K562 (cell line): ENCODE measurements around the gene IBTK. TPM values are rescaled to one million over a fixed set of nuclear protein-coding genes. Genes with fewer than 3 reads are reported as not detected.

Experiments
- ATAC-seq: fragments of 200-7000 bp; cut with Tn5 transposase; 3 replicates; pipeline ENCODE4 v1.9.1; 2020; ENCODE audit warnings: moderate library complexity
- BruUV-seq: library from RNA; stranded (reverse); fragments of 400-500 nt; replicated peaks from 2 replicates; lab custom pipeline; 2021; lab: Mats Ljungman, UMichigan
- CTCF ChIA-PET: fragments of 300-600 bp; formaldehyde crosslinking; extraction: SDS; loops from one replicate; lab custom pipeline; 2021; ENCODE audit warnings: low intra/inter-chr PET ratio; lab: Yijun Ruan, JAX
- POLR2A ChIA-PET: fragments of 300-600, 350-650 bp; sonication (Branson Sonifier 250); formaldehyde crosslinking; extraction: SDS; loops from one replicate; lab custom pipeline; 2021; ENCODE audit warnings: antibody characterized with exemption, inconsistent platforms; lab: Yijun Ruan, JAX
- DNase-seq, 4 experiments: peaks; one replicate each; pipeline versions ENCODE4 v3.0.0 to v3.0.0-alpha.2; 2011 to 2018; ENCODE audit warnings: low spot score in 3 of 4, mixed read lengths in 3 of 4; ENCODE audit errors: extremely low read depth in 1 of 4
- FAIRE-seq: peaks from 2 replicates; lab custom pipeline; 2011; peaks lifted over from hg19 to GRCh38; lab: Jason Lieb, UNC
- H2AFZ ChIP-seq: 2 replicates; pipeline ENCODE4 v1.6.0; 2011; ENCODE audit warnings: low read depth, low read length, control low read depth, inconsistent platforms
- H3K27ac ChIP-seq: fragments of 200-600 bp; 3 replicates; pipeline ENCODE4 v1.8.0; 2011; ENCODE audit warnings: low read depth, mild to moderate bottlenecking, control low read depth, inconsistent platforms, low read length, moderate library complexity, mixed read lengths; ENCODE audit errors: extremely low read depth
- H3K27me3 ChIP-seq, 2 experiments: fragments of 300-600 bp in 1 of 2; 2 replicates in 1 of 2; 3 replicates in 1 of 2; pipeline versions ENCODE4 v1.6.0 to v1.8.0; 2011; ENCODE audit warnings: inconsistent platforms in 2 of 2, low read length in 2 of 2, mild to moderate bottlenecking in 1 of 2, mixed read lengths in 1 of 2, moderate library complexity in 1 of 2; ENCODE audit not compliant: control insufficient read depth in 2 of 2, insufficient read depth in 2 of 2
- H3K36me3 ChIP-seq: fragments of 300-600 bp; 3 replicates; pipeline ENCODE4 v1.8.0; 2011; ENCODE audit warnings: mild to moderate bottlenecking, low read length, inconsistent platforms; ENCODE audit not compliant: control insufficient read depth, insufficient read depth
- H3K4me1 ChIP-seq, 2 experiments: fragments of 200-600 bp in 1 of 2; replicated peaks in 1 of 2; 2 replicates in 1 of 2; 3 replicates in 1 of 2; pipeline versions ENCODE4 v1.5.1 to v1.8.0; 2011; ENCODE audit warnings: inconsistent platforms in 2 of 2, low read length in 2 of 2, mild to moderate bottlenecking in 1 of 2, mixed read lengths in 1 of 2, moderate library complexity in 1 of 2; ENCODE audit not compliant: control insufficient read depth in 2 of 2, insufficient read depth in 2 of 2
- H3K4me2 ChIP-seq: 2 replicates; pipeline ENCODE4 v1.6.1; 2011; ENCODE audit warnings: low read length, control low read depth, inconsistent platforms, mixed read lengths; ENCODE audit not compliant: insufficient read depth
- H3K4me3 ChIP-seq: fragments of 200-600 bp; sonication (generic), shearing (Covaris generic); 2 replicates; pipeline ENCODE4 v1.5.1; 2016; ENCODE audit warnings: control low read depth, inconsistent platforms
- H3K79me2 ChIP-seq: fragments of 200-600 bp; 3 replicates; pipeline ENCODE4 v1.8.0; 2011; ENCODE audit warnings: low read length, inconsistent platforms; ENCODE audit not compliant: control insufficient read depth, insufficient read depth
- H3K9ac ChIP-seq, 2 experiments: 2 replicates each; pipeline versions ENCODE4 v1.6.0 to v1.6.1; 2011; ENCODE audit warnings: low read depth in 2 of 2, low read length in 2 of 2, control low read depth in 1 of 2, inconsistent platforms in 1 of 2, mild to moderate bottlenecking in 1 of 2, mixed read lengths in 1 of 2; ENCODE audit not compliant: insufficient read depth in 1 of 2
- H3K9me1 ChIP-seq: one replicate; pipeline ENCODE4 v1.6.0; 2011; ENCODE audit warnings: inconsistent platforms, mild to moderate bottlenecking, low read length, moderate library complexity; ENCODE audit not compliant: control insufficient read depth, insufficient read depth
- H3K9me3 ChIP-seq: replicated peaks from 2 replicates; pipeline ENCODE4 v1.5.1; 2011; ENCODE audit warnings: low read depth, low read length, inconsistent platforms; ENCODE audit not compliant: control insufficient read depth, insufficient read depth
- H4K20me1 ChIP-seq: replicated peaks from 2 replicates; pipeline ENCODE4 v1.6.1; 2011; ENCODE audit warnings: low read length, inconsistent platforms, mixed read lengths; ENCODE audit not compliant: control insufficient read depth, insufficient read depth
- RUNX1 ChIP-seq: sonication (generic); IDR thresholded peaks from 2 replicates; pipeline ENCODE4 v1.6.1; 2016; ENCODE audit warnings: antibody characterized with exemption, low read depth
- TAF1 ChIP-seq: IDR thresholded peaks from 2 replicates; pipeline ENCODE4 v1.6.1; 2011; ENCODE audit warnings: mild to moderate bottlenecking, low read length, moderate library complexity; ENCODE audit not compliant: insufficient read depth, control insufficient read depth, severe bottlenecking; ENCODE audit errors: extremely low read depth
- WGBS: fragments of 100-300 bp; shearing (Covaris generic); methylation state at CpG from one replicate; pipeline ENCODE4 v1.1.6; 2016; ENCODE audit warnings: low coverage, mixed read lengths; ENCODE audit not compliant: insufficient coverage; ENCODE audit errors: missing lambda C conversion rate; 5-methylcytosine and 5-hydroxymethylcytosine counted together
- in situ Hi-C: fragments of 300-500 bp; cut with MboI; formaldehyde crosslinking; loops from 4 replicates; pipeline ENCODE4 v1.15.0; 2018; ENCODE audit warnings: inconsistent platforms, mixed read lengths
- intact Hi-C: fragments of 100-400 bp; cut with micrococcal nuclease; formaldehyde crosslinking; loops from 2 replicates; pipeline ENCODE4 v1.14.2; 2022
- polyA plus RNA-seq, 8 experiments: library from polyadenylated mRNA; depleted of rRNA in 4 of 8; stranded (reverse) in 5 of 8; unstranded in 3 of 8; fragments of >200 nt; fragmentation: Nextera tagmentation in 2 of 8; fragmentation: Illumina TruSeq in 1 of 8; extraction: Ambion mirVana in 2 of 8; extraction: Trizol in 1 of 8; gene quantifications; 2 replicates each; pipeline versions ENCODE4 v1.2.1 to v1.2.3, GENCODE V29; 2011 to 2014; ENCODE audit warnings: inconsistent platforms in 1 of 8, missing spikeins in 1 of 8
- total RNA-seq, 7 experiments: library from RNA; depleted of rRNA in 6 of 7; stranded (reverse); fragments of >200 nt in 6 of 7; fragmentation: Illumina TruSeq in 2 of 7; extraction: Trizol in 2 of 7; gene quantifications; 2 replicates each; pipeline versions ENCODE4 v1.2.1 to v1.2.3, GENCODE V29; 2011 to 2021; ENCODE audit warnings: low replicate concordance in 1 of 7
- TF ChIP-seq, protein P1 (sequence below): fragments of 250-450 bp; sonication (Bioruptor Pico); IDR thresholded peaks from 2 replicates; pipeline ENCODE4 v1.4.0; 2020

Gene IBTK
- total and polyA plus RNA-seq, 9 of the 15 experiments (the other 6 are each of a cell fraction or from before 2014, with no cell fraction given) = 13.2 to 36.4 (median 21.8) TPM

DNA sequence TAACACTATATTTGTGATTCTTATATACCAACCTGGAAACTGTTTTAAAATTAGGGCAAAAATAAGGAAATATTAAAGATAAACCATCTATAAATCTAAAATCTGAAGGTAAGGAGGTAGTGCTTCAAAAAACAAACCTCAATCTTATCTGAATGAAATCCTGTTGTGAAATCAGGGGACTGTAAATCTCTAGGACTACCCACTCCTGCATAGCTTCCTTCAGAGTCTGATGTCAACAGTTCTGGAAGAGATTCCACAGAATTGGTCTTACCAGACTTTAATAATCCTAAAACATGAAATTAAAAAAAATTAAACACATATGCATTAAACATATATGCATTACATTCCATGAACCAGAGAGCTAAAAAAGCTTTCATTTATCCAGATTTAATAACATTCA is 51.4 kb downstream of the IBTK start (continued):
- TF ChIP-seq, protein P1, sequence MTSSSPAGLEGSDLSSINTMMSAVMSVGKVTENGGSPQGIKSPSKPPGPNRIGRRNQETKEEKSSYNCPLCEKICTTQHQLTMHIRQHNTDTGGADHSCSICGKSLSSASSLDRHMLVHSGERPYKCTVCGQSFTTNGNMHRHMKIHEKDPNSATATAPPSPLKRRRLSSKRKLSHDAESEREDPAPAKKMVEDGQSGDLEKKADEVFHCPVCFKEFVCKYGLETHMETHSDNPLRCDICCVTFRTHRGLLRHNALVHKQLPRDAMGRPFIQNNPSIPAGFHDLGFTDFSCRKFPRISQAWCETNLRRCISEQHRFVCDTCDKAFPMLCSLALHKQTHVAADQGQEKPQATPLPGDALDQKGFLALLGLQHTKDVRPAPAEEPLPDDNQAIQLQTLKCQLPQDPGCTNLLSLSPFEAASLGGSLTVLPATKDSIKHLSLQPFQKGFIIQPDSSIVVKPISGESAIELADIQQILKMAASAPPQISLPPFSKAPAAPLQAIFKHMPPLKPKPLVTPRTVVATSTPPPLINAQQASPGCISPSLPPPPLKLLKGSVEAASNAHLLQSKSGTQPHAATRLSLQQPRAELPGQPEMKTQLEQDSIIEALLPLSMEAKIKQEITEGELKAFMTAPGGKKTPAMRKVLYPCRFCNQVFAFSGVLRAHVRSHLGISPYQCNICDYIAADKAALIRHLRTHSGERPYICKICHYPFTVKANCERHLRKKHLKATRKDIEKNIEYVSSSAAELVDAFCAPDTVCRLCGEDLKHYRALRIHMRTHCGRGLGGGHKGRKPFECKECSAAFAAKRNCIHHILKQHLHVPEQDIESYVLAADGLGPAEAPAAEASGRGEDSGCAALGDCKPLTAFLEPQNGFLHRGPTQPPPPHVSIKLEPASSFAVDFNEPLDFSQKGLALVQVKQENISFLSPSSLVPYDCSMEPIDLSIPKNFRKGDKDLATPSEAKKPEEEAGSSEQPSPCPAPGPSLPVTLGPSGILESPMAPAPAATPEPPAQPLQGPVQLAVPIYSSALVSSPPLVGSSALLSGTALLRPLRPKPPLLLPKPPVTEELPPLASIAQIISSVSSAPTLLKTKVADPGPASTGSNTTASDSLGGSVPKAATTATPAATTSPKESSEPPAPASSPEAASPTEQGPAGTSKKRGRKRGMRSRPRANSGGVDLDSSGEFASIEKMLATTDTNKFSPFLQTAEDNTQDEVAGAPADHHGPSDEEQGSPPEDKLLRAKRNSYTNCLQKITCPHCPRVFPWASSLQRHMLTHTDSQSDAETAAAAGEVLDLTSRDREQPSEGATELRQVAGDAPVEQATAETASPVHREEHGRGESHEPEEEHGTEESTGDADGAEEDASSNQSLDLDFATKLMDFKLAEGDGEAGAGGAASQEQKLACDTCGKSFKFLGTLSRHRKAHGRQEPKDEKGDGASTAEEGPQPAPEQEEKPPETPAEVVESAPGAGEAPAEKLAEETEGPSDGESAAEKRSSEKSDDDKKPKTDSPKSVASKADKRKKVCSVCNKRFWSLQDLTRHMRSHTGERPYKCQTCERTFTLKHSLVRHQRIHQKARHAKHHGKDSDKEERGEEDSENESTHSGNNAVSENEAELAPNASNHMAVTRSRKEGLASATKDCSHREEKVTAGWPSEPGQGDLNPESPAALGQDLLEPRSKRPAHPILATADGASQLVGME (CRISPR knock-in tag) = no peak
- TF ChIP-seq, all 486 proteins: peak for 0

DNA sequence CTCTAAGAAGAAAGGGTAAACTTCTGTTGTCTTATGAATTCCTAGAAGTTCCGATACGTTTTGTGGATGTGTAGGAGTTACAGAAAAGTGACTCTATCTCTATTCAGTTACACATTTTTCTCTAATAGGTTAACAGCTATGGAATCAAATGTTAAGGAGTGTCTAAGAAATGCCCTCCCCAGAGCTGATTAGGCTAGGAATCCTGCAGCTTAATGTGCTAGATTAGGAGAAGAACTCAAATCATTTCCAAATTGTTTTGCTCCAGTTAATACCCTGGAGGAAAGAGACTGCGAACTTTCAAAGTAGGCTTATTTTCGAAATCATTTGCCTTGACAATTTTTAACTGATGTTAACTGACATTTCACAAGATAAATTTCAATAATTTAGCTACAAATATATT is 51.9 kb downstream of the IBTK start:
- no TSS peak for BruUV-seq
- TF ChIP-seq RUNX1 (no peak), TAF1 (no peak)

More for the DNA sequence above, 51.9 kb downstream of the IBTK start:
- Histone ChIP-seq H3K79me2 (no peaks in the 10 kb centered on the region), H3K9ac (no peak overlapping the region), H2AFZ (no peak overlapping the region), H3K27me3 (no peaks in the 10 kb centered on the region), H3K36me3 (peaks cover 87% of the 10 kb centered on the region), H3K9me3 (no peaks in the 10 kb centered on the region), H3K4me1 (no peaks in the 10 kb centered on the region), H3K9me1 (no peaks in the 10 kb centered on the region), H3K4me2 (no peak overlapping the region), H3K4me3 (no peak overlapping the region), H3K27ac (no peak overlapping the region), H4K20me1 (no peaks in the 10 kb centered on the region)
- CTCF ChIA-PET = no interaction called here
- no peak for DNase-seq
- in situ Hi-C loops = no loop called here
- POLR2A ChIA-PET = interaction anchor here (3.0 kb wide), 1 partner anchor 10 kb away, joined by 13 read pairs; no protein-coding TSS in a partner anchor
- ATAC-seq = no peak
- FAIRE-seq = no peak
- intact Hi-C loops = no loop called here
- 91% methylated on average over 4 of the region's 4 CpGs for WGBS
